ENCODE data around the gene DBX1.
"Not testable (repeated sequence)": the region's sequence is repeated elsewhere in the genome, so short reads cannot be mapped to it uniquely, and the experiment has no call there.

The DBX1 gene

GRCh38 chr11:20129665-20130064, 30.6 kb downstream of the DBX1 start:
- no peak for TF ChIP-seq CTCF (conservative IDR thresholded peaks at IDR 0.05; ENCODE audit: low read length)
- DNase-seq (ENCODE audit: low read depth) = no peak
- no peak overlapping the region for H3K4me3 ChIP-seq (ENCODE audit: low read length)

- not testable (repeated sequence) for H3K4me3 ChIP-seq (ENCODE audit: low read length); DNase-seq (ENCODE audit: low read depth)
Measured at GRCh38 chr11:20128528-20128825, 31.8 kb downstream of the DBX1 start.

GRCh38 chr11:20127671-20128527, 32.4 kb downstream of the DBX1 start:
- peak; percentile 66 for DNase-seq (ENCODE audit: low read depth)
- TF ChIP-seq CTCF (conservative IDR thresholded peaks at IDR 0.05; ENCODE audit: low read length) = peak; percentile 87
- no peak overlapping the region for H3K4me3 ChIP-seq (ENCODE audit: low read length)

- DNase-seq (ENCODE audit: low read depth) = no peak
- H3K4me3 ChIP-seq (ENCODE audit: low read length) = no peak overlapping the region
- TF ChIP-seq CTCF (conservative IDR thresholded peaks at IDR 0.05; ENCODE audit: low read length) = no peak
Measured at GRCh38 chr11:20126724-20127123, 33.6 kb downstream of the DBX1 start.

GRCh38 chr11:20125927-20126326, 34.3 kb downstream of the DBX1 start:
- no peak for TF ChIP-seq CTCF (conservative IDR thresholded peaks at IDR 0.05; ENCODE audit: low read length)
- DNase-seq (ENCODE audit: low read depth) = peak; percentile 43
- H3K4me3 ChIP-seq (ENCODE audit: low read length) = no peak overlapping the region

- peak; percentile 48 for DNase-seq (ENCODE audit: low read depth)
- TF ChIP-seq CTCF (conservative IDR thresholded peaks at IDR 0.05; ENCODE audit: low read length) = no peak
- H3K4me3 ChIP-seq (ENCODE audit: low read length) = no peak overlapping the region
Measured at GRCh38 chr11:20122131-20122530, 38.1 kb downstream of the DBX1 start.

- H3K4me3 ChIP-seq (ENCODE audit: low read length) = no peak overlapping the region
- TF ChIP-seq CTCF (conservative IDR thresholded peaks at IDR 0.05; ENCODE audit: low read length) = no peak
- DNase-seq (ENCODE audit: low read depth) = no peak
Measured at GRCh38 chr11:20120134-20120925, 39.9 kb downstream of the DBX1 start.
